B cell (primary cell): ENCODE data around the gene TICAM1. TPM values are rescaled to one million over a fixed set of nuclear protein-coding genes. Genes with fewer than 3 reads are reported as not detected.
"Not testable (repeated sequence)": the region's sequence is repeated elsewhere in the genome, so short reads cannot be mapped to it uniquely, and the experiment has no call there.

Experiments used
- ATAC-seq: fragments of 200-7000 bp; cut with Tn5 transposase; one replicate; pipeline ENCODE4 v1.10.0; 2021; ENCODE audit warnings: low read depth, mild to moderate bottlenecking, moderate number of reproducible peaks, moderate library complexity
- CTCF ChIA-PET: fragments of 350-600 bp; sonication (Branson Sonifier 250); formaldehyde crosslinking; loops from one replicate; lab custom pipeline; 2021; ENCODE audit warnings: antibody characterized with exemption, inconsistent platforms; lab: Charles Lee
- POLR2A ChIA-PET: fragments of 350-600 bp; sonication (Branson Sonifier 250); formaldehyde crosslinking; loops from one replicate; lab custom pipeline; 2021; ENCODE audit warnings: antibody characterized with exemption; lab: Charles Lee
- DNase-seq: peaks from one replicate; pipeline ENCODE4 v3.0.0; 2013
- H2AFZ ChIP-seq: 2 replicates; pipeline ENCODE4 v1.6.1; 2012; ENCODE audit warnings: mild to moderate bottlenecking, low read depth, low read length; ENCODE audit not compliant: insufficient read depth, poor library complexity, severe bottlenecking
- H3K27ac ChIP-seq, 2 donors: 1 replicate in 1 of 2; 2 replicates in 1 of 2; pipeline ENCODE4 v1.5.1; 2012 to 2013; ENCODE audit warnings: low read length in 2 of 2, mild to moderate bottlenecking in 2 of 2, moderate library complexity in 1 of 2
- H3K27me3 ChIP-seq, 4 experiments: fragments of 200-600 bp in 1 of 4; sonication (generic) in 1 of 4; replicated peaks in 1 of 4; 1 replicate in 2 of 4; 2 replicates in 2 of 4; pipeline versions ENCODE4 v1.6.1 to v1.7.0; 2013 to 2016; ENCODE audit warnings: low read length in 3 of 4, mild to moderate bottlenecking in 2 of 4, mixed read lengths in 1 of 4, moderate library complexity in 1 of 4; ENCODE audit not compliant: insufficient read depth in 4 of 4, control insufficient read depth in 3 of 4; ENCODE audit errors: control extremely low read depth in 1 of 4
- H3K36me3 ChIP-seq, 2 experiments: replicated peaks in 1 of 2; 1 replicate in 1 of 2; 2 replicates in 1 of 2; pipeline versions ENCODE4 v1.6.1 to v1.7.1; 2013; ENCODE audit warnings: low read length in 1 of 2; ENCODE audit not compliant: insufficient read depth in 2 of 2, control insufficient read depth in 1 of 2; ENCODE audit errors: control extremely low read depth in 1 of 2, extremely low read depth in 1 of 2
- H3K4me1 ChIP-seq, 2 donors: fragments of 200-600 bp in 1 of 2; sonication (generic) in 1 of 2; 1 replicate in 1 of 2; 2 replicates in 1 of 2; pipeline versions ENCODE4 v1.5.1 to v1.6.1; 2013 to 2017; ENCODE audit warnings: low read length in 2 of 2; ENCODE audit not compliant: control insufficient read depth in 2 of 2, insufficient read depth in 2 of 2
- H3K4me2 ChIP-seq: replicated peaks from 2 replicates; pipeline ENCODE3; 2012; ENCODE audit warnings: mild to moderate bottlenecking, low read depth, low read length; ENCODE audit not compliant: poor library complexity, severe bottlenecking
- H3K4me3 ChIP-seq, 5 experiments: fragments of 200-600 bp in 1 of 5; sonication (generic) in 1 of 5; 1 replicate in 3 of 5; 2 replicates in 2 of 5; pipeline versions ENCODE4 v1.5.1 to v1.7.0; 2011 to 2016; ENCODE audit warnings: low read length in 4 of 5, mild to moderate bottlenecking in 4 of 5, low read depth in 2 of 5, control low read depth in 1 of 5, moderate library complexity in 1 of 5; ENCODE audit not compliant: insufficient read depth in 1 of 5; ENCODE audit errors: control extremely low read depth in 1 of 5, extremely low read depth in 1 of 5
- H3K79me2 ChIP-seq: fragments of 200-600 bp; sonication (generic); one replicate; pipeline ENCODE4 v1.6.0; 2016; ENCODE audit warnings: low read length; ENCODE audit not compliant: control insufficient read depth, insufficient read depth
- H3K9ac ChIP-seq: fragments of 200-600 bp; sonication (generic); 2 replicates; pipeline ENCODE4 v1.6.1; 2017; ENCODE audit warnings: mild to moderate bottlenecking, low read length, moderate library complexity
- H3K9me3 ChIP-seq, 3 donors: one replicate each; pipeline versions ENCODE4 v1.6.1 to v1.7.1; 2013; ENCODE audit warnings: low read length in 2 of 3; ENCODE audit not compliant: control insufficient read depth in 2 of 3, insufficient read depth in 1 of 3; ENCODE audit errors: control extremely low read depth in 1 of 3
- H4K20me1 ChIP-seq: 2 replicates; pipeline ENCODE4 v1.6.0; 2012; ENCODE audit warnings: mild to moderate bottlenecking, low read length; ENCODE audit not compliant: insufficient read depth, control insufficient read depth, poor library complexity, severe bottlenecking
- H3K27ac Mint-ChIP-seq: one replicate; pipeline ENCODE4 v1.8.0; 2021; ENCODE audit warnings: mixed read lengths
- H3K27me3 Mint-ChIP-seq: one replicate; pipeline ENCODE4 v1.8.0; 2021; ENCODE audit warnings: mixed read lengths
- H3K4me1 Mint-ChIP-seq: one replicate; pipeline ENCODE4 v1.8.0; 2021; ENCODE audit warnings: mixed read lengths
- H3K4me3 Mint-ChIP-seq: one replicate; pipeline ENCODE4 v1.8.0; 2021; ENCODE audit warnings: mixed read lengths
- H3K9me3 Mint-ChIP-seq: one replicate; pipeline ENCODE4 v1.8.0; 2022; ENCODE audit warnings: mixed read lengths; ENCODE audit not compliant: insufficient read depth
- EZH2 ChIP-seq: IDR thresholded peaks from 2 replicates; pipeline ENCODE4 v1.6.1; 2012; ENCODE audit warnings: borderline replicate concordance, low read depth, mild to moderate bottlenecking, moderate library complexity, low read length; ENCODE audit not compliant: insufficient read depth, poor library complexity, severe bottlenecking
- WGBS: methylation state at CpG from one replicate; pipeline ENCODE4 v1.1.5; 2013; ENCODE audit warnings: missing lambda C conversion rate; ENCODE audit not compliant: insufficient coverage; 5-methylcytosine and 5-hydroxymethylcytosine counted together
- intact Hi-C: fragments of 100-400 bp; cut with micrococcal nuclease; formaldehyde crosslinking; loops from one replicate; pipeline ENCODE4 v1.10.0; 2022
- polyA plus RNA-seq: library from polyadenylated mRNA; depleted of rRNA; stranded (reverse); fragments of >200 nt; gene quantifications from 2 replicates; pipeline ENCODE4 v1.2.3, GENCODE V29; 2012
- total RNA-seq, 2 donors: library from RNA; stranded (reverse); fragments of 120-200 nt in 1 of 2; gene quantifications; 1 replicate in 1 of 2; 2 replicates in 1 of 2; pipeline versions ENCODE4 v1.2.3 to v1.2.4, GENCODE V29; 2013 to 2022
- TF ChIP-seq, protein P1 (sequence below): fragments of 200-600 bp; IDR thresholded peaks from one replicate; pipeline ENCODE4 v1.8.0; 2022; ENCODE audit warnings: antibody characterized with exemption, mild to moderate bottlenecking

TICAM1 gene
- total and polyA plus RNA-seq, 2 donors (not counting 1 experiment from before 2014, with no cell fraction given), result 12.7 to 19.7 TPM

DNA sequence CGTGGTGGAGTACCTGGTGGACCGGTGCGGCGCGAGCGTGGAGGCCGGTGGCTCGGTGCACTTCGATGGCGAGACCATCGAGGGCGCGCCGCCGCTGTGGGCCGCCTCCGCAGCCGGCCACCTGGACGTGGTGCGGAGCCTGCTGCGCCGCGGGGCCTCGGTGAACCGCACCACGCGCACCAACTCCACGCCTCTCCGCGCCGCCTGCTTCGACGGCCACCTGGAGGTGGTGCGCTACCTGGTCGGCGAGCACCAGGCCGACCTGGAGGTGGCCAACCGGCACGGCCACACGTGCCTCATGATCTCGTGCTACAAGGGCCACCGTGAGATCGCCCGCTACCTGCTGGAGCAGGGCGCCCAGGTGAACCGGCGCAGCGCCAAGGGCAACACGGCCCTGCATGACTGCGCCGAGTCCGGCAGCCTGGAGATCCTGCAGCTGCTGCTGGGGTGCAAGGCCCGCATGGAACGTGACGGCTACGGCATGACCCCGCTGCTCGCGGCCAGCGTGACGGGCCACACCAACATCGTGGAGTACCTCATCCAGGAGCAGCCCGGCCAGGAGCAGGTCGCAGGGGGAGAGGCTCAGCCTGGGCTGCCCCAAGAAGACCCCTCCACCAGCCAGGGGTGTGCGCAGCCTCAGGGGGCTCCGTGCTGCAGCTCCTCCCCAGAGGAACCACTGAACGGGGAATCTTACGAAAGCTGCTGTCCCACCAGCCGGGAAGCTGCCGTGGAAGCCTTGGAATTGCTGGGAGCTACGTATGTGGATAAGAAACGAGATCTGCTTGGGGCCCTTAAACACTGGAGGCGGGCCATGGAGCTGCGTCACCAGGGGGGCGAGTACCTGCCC, 39.3 kb downstream of the TICAM1 start:
- H3K9me3 ChIP-seq, DNase-seq, H3K27me3 ChIP-seq, ATAC-seq, H4K20me1 ChIP-seq, H3K9me3 Mint-ChIP-seq, H3K27me3 Mint-ChIP-seq: not testable (repeated sequence)
- H3K27ac ChIP-seq, result peak overlapping the region; percentile 67 to 93
- 13% methylated on average over 74 of the region's 75 CpGs for WGBS
- H2AFZ ChIP-seq, result peak overlapping the region; percentile 98
- ChIA-PET CTCF (interaction anchor here (0.9 to 3.0 kb wide), 9 partner anchors 8 to 239 kb away, joined by 3 to 32 read pairs (median 5); partner anchors contain the start of genes DPP9 and TICAM1), POLR2A (interaction anchor here (1.0 to 1.6 kb wide), 4 partner anchors 18 to 75 kb away, joined by 3 to 23 read pairs (median 4); partner anchors contain the start of genes DPP9 and PLIN3)
- H3K4me1 ChIP-seq, result peaks cover 8 to 22% of the 10 kb centered on the region in 2 donors
- H3K79me2 ChIP-seq, result peaks cover 52% of the 10 kb centered on the region
- H3K4me3 ChIP-seq, result peak overlapping the region in 4 of 5 experiments; percentile 73 to 79 (median 77)
- H3K4me3 Mint-ChIP-seq, result peak overlapping the region; percentile 84
- peaks cover 0 to 32% of the 10 kb centered on the region in 2 experiments for H3K36me3 ChIP-seq
- H3K27ac Mint-ChIP-seq, result peak overlapping the region; percentile 89
- H3K4me1 Mint-ChIP-seq, result peaks cover 34% of the 10 kb centered on the region
- H3K4me2 ChIP-seq, result peak overlapping the region; percentile 76
- intact Hi-C loops, result loop anchor here (5.0 to 10.0 kb wide), 2 partner anchors 1285 to 1607 kb away; partner anchors contain the start of genes FZR1 and NCLN
- peak overlapping the region; percentile 93 for H3K9ac ChIP-seq

DNA sequence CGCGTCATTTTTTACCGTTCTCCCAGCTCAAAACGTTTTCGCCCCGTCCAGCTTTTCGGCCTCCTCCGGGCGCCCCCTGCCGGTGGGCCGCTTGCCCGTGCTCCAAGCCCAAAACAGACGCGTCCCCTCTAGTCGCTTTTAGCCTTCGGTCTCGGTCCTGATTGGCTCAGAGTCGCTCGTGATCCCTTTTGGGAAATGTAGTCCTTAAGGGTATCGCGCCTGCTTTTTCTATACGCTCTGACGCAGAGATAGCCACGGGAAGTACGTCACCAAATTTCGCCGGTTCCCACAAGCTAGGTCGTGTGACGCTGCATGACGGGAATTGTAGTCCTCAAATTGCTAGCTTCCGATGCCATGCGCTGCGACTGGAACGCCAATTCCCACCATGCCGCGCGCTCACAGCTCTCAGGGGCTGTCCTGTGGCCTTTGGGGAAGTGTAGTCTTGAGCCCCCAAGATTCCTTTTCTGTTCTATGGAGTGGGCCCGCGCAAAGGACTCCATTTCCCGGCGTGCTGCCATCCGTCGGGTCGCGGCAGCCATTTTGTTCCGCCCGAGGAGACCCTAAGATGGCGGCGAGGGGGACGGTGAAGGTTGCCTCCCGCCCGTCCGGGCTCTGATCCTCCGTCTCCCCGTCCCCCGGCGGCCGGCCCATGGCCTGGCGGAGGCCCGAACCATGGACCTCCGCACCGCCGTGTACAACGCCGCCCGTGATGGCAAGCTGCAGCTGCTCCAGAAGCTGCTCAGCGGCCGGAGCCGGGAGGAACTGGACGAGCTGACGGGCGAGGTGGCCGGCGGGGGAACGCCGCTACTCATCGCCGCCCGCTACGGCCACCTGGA, 40.1 kb downstream of the TICAM1 start, which contains the start of gene FEM1A:
Gene FEM1A, plus strand, starts transcription at position 552 of the 836 bp plus-strand sequence. Its CDS starts 121 bp downstream, at position 673.
- Histone ChIP-seq H4K20me1 (no peaks in the 10 kb centered on the region), H3K9me3 (peaks cover 0 to 4% (median 0%) of the 10 kb centered on the region in 3 donors), H3K27me3 (no peaks in the 10 kb centered on the region), H3K4me1 (peaks cover 8 to 22% of the 10 kb centered on the region in 2 donors), H3K27ac (peak within 1 kb of the TSS; percentile 67 to 93), H2AFZ (peak within 1 kb of the TSS; percentile 98), H3K36me3 (peaks cover 0 to 27% of the 10 kb centered on the region in 2 experiments), H3K79me2 (peaks cover 44% of the 10 kb centered on the region), H3K4me3 (peak within 1 kb of the TSS; percentile 48 to 79 (median 76)), H3K9ac (peak within 1 kb of the TSS; percentile 93), H3K4me2 (peak within 1 kb of the TSS; percentile 76)
- peak within 1 kb of the TSS; percentile 89 for H3K27ac Mint-ChIP-seq
- H3K9me3 Mint-ChIP-seq, result no peaks in the 10 kb centered on the region
- POLR2A ChIA-PET, result interaction anchor here (0.6 to 1.6 kb wide), 10 partner anchors 19 to 1029 kb away, joined by 3 to 23 read pairs (median 3); partner anchors contain the start of genes DPP9, HDGFL2, MRPL54 and MYDGF
- no peaks in the 10 kb centered on the region for H3K27me3 Mint-ChIP-seq
- under 1% methylated on average over 78 of the region's 80 CpGs for WGBS
- peak within 1 kb of the TSS; percentile 84 for H3K4me3 Mint-ChIP-seq
- CTCF ChIA-PET, result interaction anchor here (0.6 to 4.4 kb wide), 28 partner anchors 8 to 806 kb away, joined by 3 to 102 read pairs (median 4); partner anchors contain the start of genes DPP9, EEF2, KDM4B and SH3GL1
- peaks cover 30% of the 10 kb centered on the region for H3K4me1 Mint-ChIP-seq
- TF ChIP-seq, protein P1, sequence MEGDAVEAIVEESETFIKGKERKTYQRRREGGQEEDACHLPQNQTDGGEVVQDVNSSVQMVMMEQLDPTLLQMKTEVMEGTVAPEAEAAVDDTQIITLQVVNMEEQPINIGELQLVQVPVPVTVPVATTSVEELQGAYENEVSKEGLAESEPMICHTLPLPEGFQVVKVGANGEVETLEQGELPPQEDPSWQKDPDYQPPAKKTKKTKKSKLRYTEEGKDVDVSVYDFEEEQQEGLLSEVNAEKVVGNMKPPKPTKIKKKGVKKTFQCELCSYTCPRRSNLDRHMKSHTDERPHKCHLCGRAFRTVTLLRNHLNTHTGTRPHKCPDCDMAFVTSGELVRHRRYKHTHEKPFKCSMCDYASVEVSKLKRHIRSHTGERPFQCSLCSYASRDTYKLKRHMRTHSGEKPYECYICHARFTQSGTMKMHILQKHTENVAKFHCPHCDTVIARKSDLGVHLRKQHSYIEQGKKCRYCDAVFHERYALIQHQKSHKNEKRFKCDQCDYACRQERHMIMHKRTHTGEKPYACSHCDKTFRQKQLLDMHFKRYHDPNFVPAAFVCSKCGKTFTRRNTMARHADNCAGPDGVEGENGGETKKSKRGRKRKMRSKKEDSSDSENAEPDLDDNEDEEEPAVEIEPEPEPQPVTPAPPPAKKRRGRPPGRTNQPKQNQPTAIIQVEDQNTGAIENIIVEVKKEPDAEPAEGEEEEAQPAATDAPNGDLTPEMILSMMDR, result peak; percentile 98
- TF ChIP-seq EZH2, result no peak
- DNase-seq (peak; percentile 100), ATAC-seq (peak; percentile 94)
- intact Hi-C loops, result loop anchor here (1.0 to 10.0 kb wide), 10 partner anchors 24 to 1607 kb away; partner anchors contain the start of genes FZR1, MYDGF, NCLN and TNFAIP8L1
